ENCODE measurements around the gene KIF21B.

Gene KIF21B

DNA sequence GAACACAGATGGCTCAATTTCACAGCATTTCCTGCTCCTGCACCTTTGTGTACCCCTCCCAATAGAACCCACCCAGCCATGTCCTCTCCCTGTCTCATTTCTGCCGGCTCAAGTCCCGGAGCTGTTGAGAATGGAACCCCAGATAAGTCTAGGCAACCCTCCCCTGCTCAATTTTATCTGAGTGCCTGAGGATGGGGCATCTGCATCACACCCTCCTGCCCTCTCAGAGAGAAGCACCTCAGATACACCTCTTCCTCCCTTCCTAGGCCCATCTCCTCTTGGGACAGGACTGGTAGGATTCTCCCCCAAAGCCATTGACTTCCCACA lies 1.1 kb downstream of the KIF21B start:
- H3K4me3 ChIP-seq (ENCODE audit: low read depth, low read length): peak overlapping the region; percentile 64
- TF ChIP-seq MYC (IDR thresholded peaks at IDR 0.05; ENCODE audit: low read depth, low read length) (no peak), CTCF (IDR thresholded peaks at IDR 0.05; ENCODE audit: low read depth, low read length) (no peak), POLR2A (IDR thresholded peaks at IDR 0.05; ENCODE audit: extremely low read depth, insufficient read length) (no peak)
- TF ChIP-seq, protein P1, sequence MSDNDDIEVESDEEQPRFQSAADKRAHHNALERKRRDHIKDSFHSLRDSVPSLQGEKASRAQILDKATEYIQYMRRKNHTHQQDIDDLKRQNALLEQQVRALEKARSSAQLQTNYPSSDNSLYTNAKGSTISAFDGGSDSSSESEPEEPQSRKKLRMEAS (IDR thresholded peaks at IDR 0.05; ENCODE audit: low read depth, low read length): no peak
- DNase-seq (ENCODE audit: low read depth): no peak

DNA sequence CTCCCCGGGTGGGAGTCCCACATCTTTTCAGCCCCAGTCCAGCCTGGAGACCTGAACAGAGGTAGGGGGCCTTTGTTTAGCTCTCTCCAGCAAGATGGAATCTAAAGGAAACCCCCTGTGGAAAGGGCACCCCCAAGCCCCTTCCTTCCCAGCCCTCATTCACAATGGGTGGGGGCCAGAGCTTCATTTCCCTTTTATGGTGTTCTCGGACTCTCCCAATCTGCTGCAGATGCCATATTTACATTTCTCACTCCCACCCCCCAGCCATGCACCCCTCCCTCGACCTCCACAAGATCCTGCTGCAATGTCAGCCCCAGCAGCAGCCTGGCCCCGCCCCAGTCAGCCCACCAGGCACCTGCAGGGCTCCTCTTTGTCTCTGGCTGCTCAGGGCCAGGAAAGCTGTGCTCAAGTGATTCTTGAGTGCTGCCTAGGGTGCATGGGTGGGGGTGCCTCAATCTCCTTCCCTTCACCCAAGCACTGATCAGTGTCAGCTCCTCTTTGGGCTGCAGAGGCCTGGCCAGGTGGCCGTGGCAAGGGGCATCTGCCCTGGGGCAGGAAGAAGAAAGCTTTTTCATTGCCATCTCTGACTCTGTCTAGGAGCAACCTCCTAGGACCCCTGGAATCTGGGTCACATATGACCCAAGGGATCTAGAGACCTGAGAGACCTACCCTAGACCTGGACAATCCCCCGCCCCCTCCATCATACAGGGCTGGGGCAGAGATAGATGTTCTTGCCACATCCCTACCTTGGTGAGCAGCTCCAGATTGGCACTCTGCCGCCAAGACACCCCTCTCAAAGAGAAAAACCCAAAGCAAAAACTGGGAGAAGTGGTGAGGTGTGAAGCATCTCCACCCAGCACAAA lies 1.7 kb downstream of the KIF21B start:
- no peak for TF ChIP-seq CTCF (IDR thresholded peaks at IDR 0.05; ENCODE audit: low read depth, low read length)
- no peak for TF ChIP-seq MYC (IDR thresholded peaks at IDR 0.05; ENCODE audit: low read depth, low read length)
- TF ChIP-seq, protein P1 (IDR thresholded peaks at IDR 0.05; ENCODE audit: low read depth, low read length): no peak
- no peak for TF ChIP-seq POLR2A (IDR thresholded peaks at IDR 0.05; ENCODE audit: extremely low read depth, insufficient read length)
- DNase-seq (ENCODE audit: low read depth): no peak
- peak overlapping the region; percentile 64 for H3K4me3 ChIP-seq (ENCODE audit: low read depth, low read length)

DNA sequence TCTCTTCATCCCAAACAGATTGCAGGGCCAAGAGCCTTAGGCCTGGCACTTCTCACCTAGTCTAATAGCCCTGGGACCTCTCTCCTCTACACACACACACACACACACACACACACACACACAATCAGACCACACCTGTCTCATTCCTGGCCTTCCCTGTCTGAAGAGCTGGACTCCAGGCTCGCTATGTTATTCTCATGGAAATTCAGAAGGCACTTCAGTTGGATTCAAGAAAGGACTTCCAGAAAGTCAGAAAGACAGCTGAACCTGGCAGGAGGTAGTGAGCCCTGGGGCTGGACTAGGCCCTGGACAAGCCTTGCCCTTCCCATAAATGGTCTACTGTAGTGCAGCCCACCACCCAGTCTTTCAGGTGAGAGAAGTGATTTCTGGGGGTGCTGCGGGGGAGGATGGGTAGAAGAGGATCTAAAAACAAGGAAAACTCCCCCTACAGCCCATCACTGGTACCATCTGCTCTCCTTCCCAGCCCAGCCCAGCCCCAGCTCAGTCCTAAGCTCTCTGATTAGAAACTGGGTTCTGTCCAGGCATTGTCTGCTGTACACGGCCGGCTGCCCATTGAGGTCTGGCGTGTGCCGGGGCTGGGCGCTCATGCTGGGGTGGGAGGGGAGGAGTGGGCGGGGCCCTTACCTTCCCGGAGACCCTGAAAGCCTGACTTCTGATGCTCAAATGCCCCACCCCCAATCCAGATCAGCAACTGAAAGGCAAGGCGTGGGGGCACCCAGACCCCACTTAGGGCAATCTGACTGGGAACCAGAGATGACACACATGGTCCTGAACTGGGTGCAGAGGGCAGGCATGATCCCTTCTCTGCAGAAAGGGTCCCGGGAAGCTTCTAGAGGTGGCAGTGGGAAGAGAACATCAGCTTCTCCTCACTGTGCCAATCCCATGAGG lies 2.5 kb downstream of the KIF21B start:
- peak; percentile 53 for DNase-seq (ENCODE audit: low read depth)
- TF ChIP-seq POLR2A (IDR thresholded peaks at IDR 0.05; ENCODE audit: extremely low read depth, insufficient read length) (no peak), CTCF (IDR thresholded peaks at IDR 0.05; ENCODE audit: low read depth, low read length) (peak; percentile 28), MYC (IDR thresholded peaks at IDR 0.05; ENCODE audit: low read depth, low read length) (no peak)
- TF ChIP-seq, protein P1 (IDR thresholded peaks at IDR 0.05; ENCODE audit: low read depth, low read length): no peak
- H3K4me3 ChIP-seq (ENCODE audit: low read depth, low read length): no peak overlapping the region

DNA sequence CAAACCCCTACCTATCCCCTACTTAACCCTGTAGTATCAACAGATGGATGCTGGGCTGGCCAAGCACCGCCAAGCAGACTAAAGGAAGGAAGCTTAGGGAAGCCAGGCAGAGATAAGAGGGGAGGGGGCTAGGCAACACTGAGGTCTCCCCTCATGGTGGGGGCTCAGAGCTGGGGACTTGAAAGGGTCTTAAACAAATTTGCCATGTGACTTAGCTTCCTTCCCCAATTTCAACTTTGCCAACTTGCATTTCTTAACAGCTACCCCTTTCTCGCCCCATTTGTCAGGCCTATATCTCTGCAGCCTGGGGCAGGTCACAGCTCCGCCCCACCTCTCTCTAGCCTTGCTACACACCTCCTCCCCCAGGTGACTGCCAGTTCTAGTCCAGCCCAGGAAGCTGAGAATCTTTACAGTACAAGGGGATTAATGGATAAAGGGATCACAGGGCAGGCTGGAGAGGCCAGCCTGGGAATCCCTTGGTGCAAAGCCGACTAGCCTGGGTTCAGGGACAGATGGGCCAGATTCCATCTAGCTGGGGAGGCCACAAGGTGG lies 3.4 kb downstream of the KIF21B start:
- peak overlapping the region; percentile 25 for H3K4me3 ChIP-seq (ENCODE audit: low read depth, low read length)
- DNase-seq (ENCODE audit: low read depth): peak; percentile 67
- TF ChIP-seq, protein P1 (IDR thresholded peaks at IDR 0.05; ENCODE audit: low read depth, low read length): peak; percentile 56; the same call in 1 of the 2 replicates
- TF ChIP-seq MYC (IDR thresholded peaks at IDR 0.05; ENCODE audit: low read depth, low read length) (peak; percentile 19; the same call in 1 of the 2 replicates), POLR2A (IDR thresholded peaks at IDR 0.05; ENCODE audit: extremely low read depth, insufficient read length) (no peak), CTCF (IDR thresholded peaks at IDR 0.05; ENCODE audit: low read depth, low read length) (no peak)

DNA sequence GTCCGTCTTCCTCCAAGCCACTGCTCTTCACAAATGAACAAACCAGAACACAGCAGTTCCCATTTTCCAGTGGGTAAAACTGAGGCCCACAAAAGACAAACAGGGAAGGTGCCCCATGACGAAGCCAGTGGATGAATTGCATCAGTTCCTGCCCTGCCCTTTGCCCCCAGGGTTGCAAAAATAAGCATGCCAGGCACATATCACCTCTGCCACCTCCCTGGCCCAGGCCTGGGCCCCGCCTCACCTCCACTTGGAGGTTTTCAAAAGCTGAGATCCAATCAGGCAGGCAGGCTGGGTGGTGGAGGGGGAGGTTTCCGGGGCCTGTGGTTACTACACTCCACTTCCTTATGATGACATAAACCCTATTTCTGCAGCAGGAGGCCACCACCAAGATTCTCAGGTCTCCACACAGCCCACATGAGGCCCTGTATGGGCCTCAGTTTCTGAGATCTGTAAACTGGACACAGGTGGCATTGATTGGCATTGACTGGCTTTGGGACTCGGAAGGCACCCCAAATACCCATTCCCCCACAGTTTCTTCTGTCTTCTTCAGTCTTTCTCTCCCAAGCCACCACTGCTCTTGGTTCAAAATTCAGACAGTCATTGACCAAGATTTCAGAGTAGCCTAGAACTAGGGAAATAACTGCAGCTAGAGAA lies 4.1 kb downstream of the KIF21B start:
- no peak for TF ChIP-seq CTCF (IDR thresholded peaks at IDR 0.05; ENCODE audit: low read depth, low read length)
- TF ChIP-seq POLR2A (IDR thresholded peaks at IDR 0.05; ENCODE audit: extremely low read depth, insufficient read length): no peak
- peak; percentile 86; the same call in 1 of the 2 replicates for TF ChIP-seq MYC (IDR thresholded peaks at IDR 0.05; ENCODE audit: low read depth, low read length)
- TF ChIP-seq, protein P1 (IDR thresholded peaks at IDR 0.05; ENCODE audit: low read depth, low read length): peak; percentile 83
- peak; percentile 96 for DNase-seq (ENCODE audit: low read depth)
- peak overlapping the region; percentile 25 for H3K4me3 ChIP-seq (ENCODE audit: low read depth, low read length)
